ENCODE data around the gene HSPA1A. TPM values are rescaled to one million over a fixed set of nuclear protein-coding genes. Genes with fewer than 3 reads are reported as not detected.

Gene HSPA1A
- total and polyA plus RNA-seq, 9 of the 15 experiments (the other 6 are each of a cell fraction or from before 2014, with no cell fraction given) = 2.2 to 273 (median 107) TPM

- TF ChIP-seq BCLAF1 (IDR thresholded peaks at IDR 0.05; ENCODE audit: borderline replicate concordance in 1 of 2, control insufficient read depth in 1 of 2, low read depth in 2 of 2, low read length in 1 of 2) (peak in 1 of 2 experiments; percentile 87; a peak in 2 of 4 replicates), PHB (CRISPR knock-in tag; IDR thresholded peaks at IDR 0.05) (peak; percentile 79), ZNF518B (CRISPR knock-in tag; IDR thresholded peaks at IDR 0.05) (0 out of 2 replicates have a peak, but pooled peaks have one; percentile 62), NCOA6 (IDR thresholded peaks at IDR 0.05) (no peak), ESRRB (CRISPR knock-in tag; IDR thresholded peaks at IDR 0.05; ENCODE audit: borderline replicate concordance) (peak; percentile 84; the same call in 1 of the 2 replicates), MLX (CRISPR knock-in tag; conservative IDR thresholded peaks at IDR 0.05) (peak; percentile 94 to 95), PHF20 (IDR thresholded peaks at IDR 0.05; ENCODE audit: partially characterized antibody) (no peak), NCOA1 (IDR thresholded peaks at IDR 0.05; ENCODE audit: low read depth) (no peak; the same call in none of the 2 replicates), ASH1L (IDR thresholded peaks at IDR 0.05; ENCODE audit: borderline replicate concordance, low read depth, partially characterized antibody) (peak; percentile 67), ZNF277 (CRISPR knock-in tag; IDR thresholded peaks at IDR 0.05; ENCODE audit: borderline replicate concordance) (no peak), CC2D1A (IDR thresholded peaks at IDR 0.05) (peak; percentile 77), PML (IDR thresholded peaks at IDR 0.05; ENCODE audit: low read length) (peak; percentile 96), DLX4 (CRISPR knock-in tag; IDR thresholded peaks at IDR 0.05) (0 out of 2 replicates have a peak, but pooled peaks have one; percentile 54), FOXO4 (CRISPR knock-in tag; IDR thresholded peaks at IDR 0.05) (peak; percentile 87)
These were observed 19.3 kb downstream of the HSPA1A start (continued) for GRCh38 chr6:31834367-31835250.
